Retinal pigment epithelial cell (primary cell): ENCODE measurements around the gene NRK.

Source experiments
- DNase-seq: peaks from one replicate; pipeline ENCODE4 v3.0.0-alpha.2; 2010; ENCODE audit warnings: low read depth
- H3K4me3 ChIP-seq: 2 replicates; pipeline ENCODE4 v1.5.1; 2011; ENCODE audit warnings: mild to moderate bottlenecking, low read length, control low read depth, moderate library complexity
- CTCF ChIP-seq: conservative IDR thresholded peaks from 2 replicates; pipeline ENCODE4 v1.5.1; 2011; ENCODE audit warnings: low read depth, low read length, control low read depth, inconsistent platforms

The NRK gene

GRCh38 chrX:105882581-105883275, 60.4 kb downstream of the NRK start:
- DNase-seq: peak; percentile 32
- no peak for TF ChIP-seq CTCF
- H3K4me3 ChIP-seq: no peak overlapping the region

- H3K4me3 ChIP-seq: no peak overlapping the region
- DNase-seq: peak; percentile 51
- TF ChIP-seq CTCF: no peak
Measured at GRCh38 chrX:105894721-105895120, 72.4 kb downstream of the NRK start.

GRCh38 chrX:105909576-105909975, 87.2 kb downstream of the NRK start:
- no peak overlapping the region for H3K4me3 ChIP-seq
- DNase-seq: no peak
- TF ChIP-seq CTCF: no peak

GRCh38 chrX:105910563-105911105, 88.3 kb downstream of the NRK start:
- DNase-seq: no peak
- H3K4me3 ChIP-seq: no peak overlapping the region
- no peak for TF ChIP-seq CTCF

GRCh38 chrX:105945266-105945665, 122.9 kb downstream of the NRK start:
- no peak overlapping the region for H3K4me3 ChIP-seq
- no peak for DNase-seq
- no peak for TF ChIP-seq CTCF

- no peak overlapping the region for H3K4me3 ChIP-seq
- TF ChIP-seq CTCF: no peak
- no peak for DNase-seq
Measured at GRCh38 chrX:105969487-105969886, 147.1 kb downstream of the NRK start.
